Keratinocyte (primary cell): ENCODE results near the gene TTC23L. TPM values are rescaled to one million over a fixed set of nuclear protein-coding genes. Genes with fewer than 3 reads are reported as not detected.

Experiments
- DNase-seq: peaks from one replicate; pipeline ENCODE4 v3.0.0-alpha.2; 2011; ENCODE audit warnings: low read depth, missing footprints, low spot score
- FAIRE-seq: peaks from 2 replicates; lab custom pipeline; 2011; peaks lifted over from hg19 to GRCh38; lab: Jason Lieb, UNC
- H2AFZ ChIP-seq: 2 replicates; pipeline ENCODE4 v1.6.0; 2012; ENCODE audit warnings: low read length, control low read depth, inconsistent platforms; ENCODE audit not compliant: control insufficient read depth
- H3K27ac ChIP-seq: 2 replicates; pipeline ENCODE4 v1.5.1; 2011; ENCODE audit warnings: low read length; ENCODE audit not compliant: control insufficient read depth, insufficient read depth
- H3K27me3 ChIP-seq: 3 replicates; pipeline ENCODE4 v1.6.0; 2011; ENCODE audit warnings: low read length; ENCODE audit not compliant: control insufficient read depth, insufficient read depth; ENCODE audit errors: extremely low read depth
- H3K36me3 ChIP-seq, 2 experiments: 2 replicates in 1 of 2; 3 replicates in 1 of 2; pipeline ENCODE4 v1.5.1; 2011; ENCODE audit warnings: low read length in 2 of 2, mild to moderate bottlenecking in 1 of 2; ENCODE audit not compliant: control insufficient read depth in 2 of 2, insufficient read depth in 2 of 2; ENCODE audit errors: extremely low read depth in 1 of 2
- H3K4me1 ChIP-seq: 3 replicates; pipeline ENCODE4 v1.5.1; 2011; ENCODE audit warnings: low read length; ENCODE audit not compliant: control insufficient read depth, insufficient read depth; ENCODE audit errors: extremely low read depth
- H3K4me2 ChIP-seq: 3 replicates; pipeline ENCODE4 v1.6.0; 2011; ENCODE audit warnings: low read depth, low read length; ENCODE audit not compliant: control insufficient read depth, insufficient read depth; ENCODE audit errors: extremely low read depth
- H3K4me3 ChIP-seq, 3 experiments: fragments of 200-600 bp in 1 of 3; sonication (generic) in 1 of 3; 2 replicates in 2 of 3; 3 replicates in 1 of 3; pipeline ENCODE4 v1.5.1; 2011 to 2016; ENCODE audit warnings: low read length in 3 of 3, mild to moderate bottlenecking in 3 of 3, control low read depth in 2 of 3, inconsistent platforms in 1 of 3, low read depth in 1 of 3, mixed read lengths in 1 of 3, mixed run types in 1 of 3, moderate library complexity in 1 of 3; ENCODE audit not compliant: control insufficient read depth in 2 of 3, insufficient read depth in 2 of 3; ENCODE audit errors: extremely low read depth in 1 of 3
- H3K79me2 ChIP-seq: 2 replicates; pipeline ENCODE4 v1.6.0; 2012; ENCODE audit warnings: low read length; ENCODE audit not compliant: control insufficient read depth, insufficient read depth
- H3K9ac ChIP-seq: 3 replicates; pipeline ENCODE4 v1.6.0; 2011; ENCODE audit warnings: low read length; ENCODE audit not compliant: control insufficient read depth, insufficient read depth; ENCODE audit errors: extremely low read depth
- H3K9me1 ChIP-seq: 3 replicates; pipeline ENCODE4 v1.6.0; 2011; ENCODE audit warnings: low read length; ENCODE audit not compliant: control insufficient read depth, insufficient read depth; ENCODE audit errors: extremely low read depth
- H3K9me3 ChIP-seq: 2 replicates; pipeline ENCODE4 v1.5.1; 2012; ENCODE audit warnings: low read depth, low read length; ENCODE audit not compliant: control insufficient read depth
- H4K20me1 ChIP-seq: 3 replicates; pipeline ENCODE4 v1.6.0; 2011; ENCODE audit warnings: low read length; ENCODE audit not compliant: control insufficient read depth, insufficient read depth; ENCODE audit errors: extremely low read depth
- CTCF ChIP-seq, 3 experiments: IDR thresholded peaks in 1 of 3; conservative IDR thresholded peaks in 1 of 3; optimal IDR thresholded peaks in 1 of 3; 2 replicates in 2 of 3; 3 replicates in 1 of 3; pipeline versions ENCODE3 to v1.5.1; 2011; ENCODE audit warnings: low read length in 3 of 3, mild to moderate bottlenecking in 3 of 3, moderate library complexity in 2 of 3, control low read depth in 1 of 3, inconsistent platforms in 1 of 3; ENCODE audit not compliant: insufficient read depth in 2 of 3; ENCODE audit errors: extremely low read depth in 1 of 3
- EZH2 ChIP-seq: IDR thresholded peaks from one replicate; pipeline ENCODE4 v1.6.1; 2012; ENCODE audit warnings: inconsistent platforms, mild to moderate bottlenecking, low read length, moderate library complexity
- dilution Hi-C: fragments of 300-500 bp; cut with MboI; formaldehyde crosslinking; loops from one replicate; pipeline ENCODE4 v1.7.0; 2020; ENCODE audit warnings: low sequenced_read_pairs; ENCODE audit not compliant: extremely low pct_ligation_motif_present
- polyA plus RNA-seq, 5 experiments: library from polyadenylated mRNA; depleted of rRNA in 3 of 5; stranded (reverse) in 3 of 5; stranded (forward) in 1 of 5; unstranded in 1 of 5; fragments of >200 nt; gene quantifications; 1 replicate in 1 of 5; 2 replicates in 3 of 5; 3 replicates in 1 of 5; pipeline versions ENCODE4 v1.2.1 to v1.2.3, GENCODE V29; 2011 to 2012; ENCODE audit warnings: missing spikeins in 2 of 5, low read depth in 1 of 5, low replicate concordance in 1 of 5

The TTC23L gene
- polyA plus RNA-seq, 1 donor (not counting 4 experiments of a cell fraction or from before 2014, with no cell fraction given), result 0.12 TPM

GRCh38 chr5:34926318-34926888, 87.4 kb downstream of the TTC23L start:
- no peak overlapping the region for H2AFZ ChIP-seq
- peaks cover 24% of the 10 kb centered on the region for H3K4me1 ChIP-seq
- no peak overlapping the region for H3K4me2 ChIP-seq
- no peak for FAIRE-seq
- DNase-seq, result no peak
- TF ChIP-seq CTCF (optimal IDR thresholded peaks at IDR 0.05 in 1 of 3, IDR thresholded peaks at IDR 0.05 in 1 of 3, conservative IDR thresholded peaks at IDR 0.05 in 1 of 3; ENCODE audit: extremely low read depth in 1 of 3, insufficient read depth in 2 of 3, low read length in 3 of 3) (no peak), EZH2 (no peak)
- dilution Hi-C loops, result no loop called here
- H4K20me1 ChIP-seq, result no peaks in the 10 kb centered on the region
- peaks cover 22% of the 10 kb centered on the region for H3K79me2 ChIP-seq
- no peak overlapping the region for H3K9ac ChIP-seq
- no peak overlapping the region for H3K4me3 ChIP-seq
- no peak overlapping the region for H3K27ac ChIP-seq
- peaks cover 3 to 5% of the 10 kb centered on the region in 2 experiments for H3K36me3 ChIP-seq
- no peaks in the 10 kb centered on the region for H3K9me1 ChIP-seq
- H3K27me3 ChIP-seq, result no peaks in the 10 kb centered on the region
- H3K9me3 ChIP-seq, result no peaks in the 10 kb centered on the region

- dilution Hi-C loops, result no loop called here
- no peak overlapping the region for H3K4me2 ChIP-seq
- peaks cover 34% of the 10 kb centered on the region for H3K79me2 ChIP-seq
- H4K20me1 ChIP-seq, result no peaks in the 10 kb centered on the region
- no peaks in the 10 kb centered on the region for H3K27me3 ChIP-seq
- H3K4me3 ChIP-seq, result no peak overlapping the region
- no peaks in the 10 kb centered on the region for H3K9me1 ChIP-seq
- DNase-seq (no peak), FAIRE-seq (no peak)
- H3K4me1 ChIP-seq, result peaks cover 28% of the 10 kb centered on the region
- no peak overlapping the region for H3K9ac ChIP-seq
- no peak overlapping the region for H3K27ac ChIP-seq
- H2AFZ ChIP-seq, result no peak overlapping the region
- TF ChIP-seq CTCF (optimal IDR thresholded peaks at IDR 0.05 in 1 of 3, IDR thresholded peaks at IDR 0.05 in 1 of 3, conservative IDR thresholded peaks at IDR 0.05 in 1 of 3; ENCODE audit: extremely low read depth in 1 of 3, insufficient read depth in 2 of 3, low read length in 3 of 3) (no peak), EZH2 (no peak)
- H3K9me3 ChIP-seq, result no peaks in the 10 kb centered on the region
- H3K36me3 ChIP-seq, result peaks cover 3 to 5% of the 10 kb centered on the region in 2 experiments
Observed at GRCh38 chr5:34927785-34928184, 88.8 kb downstream of the TTC23L start.
